OCI-LY7 (cell line): ENCODE data around the gene NAA15. TPM values are rescaled to one million over a fixed set of nuclear protein-coding genes. Genes with fewer than 3 reads are reported as not detected.

Experiments
- BruUV-seq: library from RNA; stranded (reverse); fragments of 400-500 nt; replicated peaks from 2 replicates; lab custom pipeline; 2021; lab: Mats Ljungman, UMichigan
- CTCF ChIA-PET: fragments of 300-600 bp; sonication (Branson Sonifier 250); formaldehyde crosslinking; loops from one replicate; lab custom pipeline; 2022; ENCODE audit warnings: antibody characterized with exemption; ENCODE audit not compliant: unreplicated experiment; lab: Charles Lee
- POLR2A ChIA-PET: fragments of 300-600 bp; sonication (Branson Sonifier 250); formaldehyde crosslinking; loops from one replicate; lab custom pipeline; 2022; ENCODE audit warnings: antibody characterized with exemption; lab: Charles Lee
- DNase-seq: peaks from one replicate; pipeline ENCODE4 v3.0.0-alpha.2; 2015; ENCODE audit warnings: low spot score
- H2AFZ ChIP-seq: fragments of 200-600 bp; sonication (generic), shearing (Covaris generic); 2 replicates; pipeline ENCODE4 v1.6.1; 2014; ENCODE audit warnings: mild to moderate bottlenecking, antibody characterized with exemption, low read length, moderate library complexity
- H3K27ac ChIP-seq: fragments of 200-600 bp; sonication (generic); 2 replicates; pipeline ENCODE4 v1.5.1; 2014; ENCODE audit warnings: mixed run types, low read depth, mild to moderate bottlenecking, moderate library complexity, low read length, inconsistent platforms; ENCODE audit not compliant: poor library complexity, severe bottlenecking
- H3K36me3 ChIP-seq: fragments of 200-600 bp; sonication (generic); 2 replicates; pipeline ENCODE4 v1.6.1; 2014; ENCODE audit warnings: mild to moderate bottlenecking, antibody characterized with exemption, low read length, moderate library complexity, mixed read lengths; ENCODE audit not compliant: insufficient read depth
- H3K4me1 ChIP-seq: fragments of 200-600 bp; sonication (generic); 2 replicates; pipeline ENCODE4 v1.5.1; 2014; ENCODE audit warnings: mild to moderate bottlenecking, low read length; ENCODE audit not compliant: insufficient read depth, poor library complexity, severe bottlenecking
- H3K4me2 ChIP-seq: fragments of 200-600 bp; sonication (generic); 2 replicates; pipeline ENCODE4 v1.6.1; 2014; ENCODE audit warnings: mild to moderate bottlenecking, low read length
- H3K4me3 ChIP-seq: fragments of 200-600 bp; sonication (generic); 2 replicates; pipeline ENCODE4 v1.5.1; 2014; ENCODE audit warnings: mild to moderate bottlenecking, low read depth, low read length; ENCODE audit not compliant: poor library complexity, severe bottlenecking
- H3K79me2 ChIP-seq: fragments of 200-600 bp; sonication (generic); 2 replicates; pipeline ENCODE4 v1.6.1; 2016; ENCODE audit warnings: low read depth, mild to moderate bottlenecking, low read length, moderate library complexity, mixed read lengths; ENCODE audit not compliant: insufficient read depth
- H3K9me2 ChIP-seq: fragments of 200-600 bp; sonication (generic); 2 replicates; pipeline ENCODE4 v1.6.1; 2016; ENCODE audit warnings: mild to moderate bottlenecking, low read length, mixed read lengths; ENCODE audit not compliant: insufficient read depth
- H3K9me3 ChIP-seq: fragments of 200-600 bp; sonication (generic); 2 replicates; pipeline ENCODE4 v1.6.1; 2014; ENCODE audit warnings: mild to moderate bottlenecking, mixed run types, low read length, mixed read lengths
- H4K20me1 ChIP-seq: fragments of 200-600 bp; sonication (generic); 2 replicates; pipeline ENCODE4 v1.6.1; 2014; ENCODE audit warnings: mild to moderate bottlenecking, antibody characterized with exemption, low read length, moderate library complexity, mixed read lengths; ENCODE audit not compliant: insufficient read depth
- CTCF ChIP-seq: fragments of 200-600 bp; sonication (generic); conservative IDR thresholded peaks from 2 replicates; pipeline ENCODE4 v1.5.1; 2014; ENCODE audit warnings: mild to moderate bottlenecking, antibody characterized with exemption, low read length, moderate library complexity, mixed read lengths
- EZH2phosphoT487 ChIP-seq: fragments of 200-600 bp; sonication (generic); IDR thresholded peaks from 2 replicates; pipeline ENCODE4 v1.6.1; 2018; ENCODE audit warnings: low read depth, borderline replicate concordance, mild to moderate bottlenecking, mixed run types, antibody characterized with exemption, low read length, moderate library complexity, mixed read lengths
- intact Hi-C: fragments of 100-400 bp; cut with micrococcal nuclease; formaldehyde crosslinking; loops from one replicate; pipeline ENCODE4 v1.10.0; 2022; ENCODE audit not compliant: unreplicated experiment
- total RNA-seq, 2 experiments: library from RNA; depleted of rRNA in 1 of 2; stranded (reverse); fragments of >200 nt in 1 of 2; shearing (Covaris generic) in 1 of 2; gene quantifications; 2 replicates each; pipeline ENCODE4 v1.2.3, GENCODE V29; 2014 to 2022

NAA15 gene
- total RNA-seq, 2 experiments from 2014 or later, result 45.3 to 95.9 TPM

- intact Hi-C loops, result no loop called here
- Histone ChIP-seq H3K27ac (no peak overlapping the region), H2AFZ (no peak overlapping the region), H3K9me2 (no peaks in the 10 kb centered on the region), H3K36me3 (peaks cover 94% of the 10 kb centered on the region), H4K20me1 (peaks cover 21% of the 10 kb centered on the region), H3K9me3 (no peaks in the 10 kb centered on the region; the same call in 1 of the 2 replicates), H3K4me1 (peaks cover 24% of the 10 kb centered on the region), H3K4me2 (no peak overlapping the region), H3K79me2 (peaks cover 100% of the 10 kb centered on the region), H3K4me3 (no peak overlapping the region)
- TF ChIP-seq EZH2phosphoT487, result no peak
- no peak for TF ChIP-seq CTCF
- POLR2A ChIA-PET, result interaction anchor here (0.7 to 1.6 kb wide), 10 partner anchors 8 to 313 kb away, joined by 3 to 9 read pairs (median 4); no protein-coding TSS in a partner anchor
- CTCF ChIA-PET, result no interaction called here
- DNase-seq, result no peak
- BruUV-seq, result no TSS peak
These were observed 29.9 kb downstream of the NAA15 start for GRCh38 chr4:139331185-139331584.

- Histone ChIP-seq H3K27ac (no peak overlapping the region), H3K79me2 (peaks cover 100% of the 10 kb centered on the region), H3K4me2 (no peak overlapping the region), H3K36me3 (peaks cover 93% of the 10 kb centered on the region), H4K20me1 (peaks cover 25% of the 10 kb centered on the region), H3K4me1 (peaks cover 24% of the 10 kb centered on the region), H3K9me2 (no peaks in the 10 kb centered on the region), H2AFZ (no peak overlapping the region), H3K9me3 (no peaks in the 10 kb centered on the region), H3K4me3 (no peak overlapping the region)
- DNase-seq, result no peak
- no TSS peak for BruUV-seq
- CTCF ChIA-PET, result no interaction called here
- intact Hi-C loops, result no loop called here
- POLR2A ChIA-PET, result interaction anchor here (0.6 to 2.2 kb wide), 4 partner anchors 17 to 251 kb away, joined by 3 to 7 read pairs (median 4); partner anchors contain the start of gene NAA15
- no peak for TF ChIP-seq EZH2phosphoT487
- no peak for TF ChIP-seq CTCF
These were observed 31.7 kb downstream of the NAA15 start for GRCh38 chr4:139333046-139333445.

- CTCF ChIA-PET, result no interaction called here
- H3K9me2 ChIP-seq, result no peaks in the 10 kb centered on the region
- POLR2A ChIA-PET, result interaction anchor here (0.6 to 1.5 kb wide), 3 partner anchors 14 to 35 kb away, joined by 3 to 4 read pairs (median 3); partner anchors contain the start of genes NAA15 and NDUFC1
- no peak overlapping the region for H2AFZ ChIP-seq
- intact Hi-C loops, result no loop called here
- H3K4me2 ChIP-seq, result no peak overlapping the region
- H3K27ac ChIP-seq, result no peak overlapping the region
- H3K36me3 ChIP-seq, result peaks cover 98% of the 10 kb centered on the region
- no peak for DNase-seq
- H3K4me1 ChIP-seq, result peaks cover 34% of the 10 kb centered on the region
- TSS peak; percentile 56 for BruUV-seq
- no peak for TF ChIP-seq EZH2phosphoT487
- no peak for TF ChIP-seq CTCF
- no peak overlapping the region for H3K4me3 ChIP-seq
- H3K79me2 ChIP-seq, result peaks cover 97% of the 10 kb centered on the region
- H4K20me1 ChIP-seq, result peaks cover 13% of the 10 kb centered on the region; the same call in 1 of the 2 replicates
- H3K9me3 ChIP-seq, result peaks cover 4% of the 10 kb centered on the region; the same call in 1 of the 2 replicates
These were observed 36.3 kb downstream of the NAA15 start for GRCh38 chr4:139337612-139338011.
